Measurements from ENCODE around the gene KIAA2012. TPM values are rescaled to one million over a fixed set of nuclear protein-coding genes. Genes with fewer than 3 reads are reported as not detected.
A peak's percentile ranks its signal among the peaks of the same experiment; 100 is the strongest.

Gene KIAA2012
- total RNA-seq, 1 donor from 2014 or later = 0.11 TPM

DNA sequence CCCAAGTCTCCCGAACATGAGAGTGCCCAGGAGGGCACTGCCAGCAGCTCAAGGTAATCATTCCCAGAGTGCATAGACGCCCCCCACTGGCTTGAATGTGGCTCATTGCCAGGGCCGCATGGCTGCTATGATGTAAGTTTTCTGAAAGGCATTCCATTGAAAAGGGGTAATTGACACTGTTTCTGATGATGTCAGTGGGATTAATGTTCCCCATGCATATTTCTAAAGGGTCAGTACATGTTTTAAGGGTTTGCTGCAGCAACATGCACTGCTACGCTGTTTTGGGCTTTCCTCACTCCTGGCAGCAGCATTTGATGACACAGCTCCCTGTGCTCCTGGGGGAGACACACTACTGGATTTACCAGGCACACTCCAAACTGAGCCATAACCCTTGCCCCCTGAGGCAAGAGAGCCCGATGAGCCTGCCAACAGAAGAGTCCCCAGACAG lies 36.7 kb downstream of the KIAA2012 start:
- H3K36me3 ChIP-seq = no peaks in the 10 kb centered on the region
- TF ChIP-seq, protein P1, sequence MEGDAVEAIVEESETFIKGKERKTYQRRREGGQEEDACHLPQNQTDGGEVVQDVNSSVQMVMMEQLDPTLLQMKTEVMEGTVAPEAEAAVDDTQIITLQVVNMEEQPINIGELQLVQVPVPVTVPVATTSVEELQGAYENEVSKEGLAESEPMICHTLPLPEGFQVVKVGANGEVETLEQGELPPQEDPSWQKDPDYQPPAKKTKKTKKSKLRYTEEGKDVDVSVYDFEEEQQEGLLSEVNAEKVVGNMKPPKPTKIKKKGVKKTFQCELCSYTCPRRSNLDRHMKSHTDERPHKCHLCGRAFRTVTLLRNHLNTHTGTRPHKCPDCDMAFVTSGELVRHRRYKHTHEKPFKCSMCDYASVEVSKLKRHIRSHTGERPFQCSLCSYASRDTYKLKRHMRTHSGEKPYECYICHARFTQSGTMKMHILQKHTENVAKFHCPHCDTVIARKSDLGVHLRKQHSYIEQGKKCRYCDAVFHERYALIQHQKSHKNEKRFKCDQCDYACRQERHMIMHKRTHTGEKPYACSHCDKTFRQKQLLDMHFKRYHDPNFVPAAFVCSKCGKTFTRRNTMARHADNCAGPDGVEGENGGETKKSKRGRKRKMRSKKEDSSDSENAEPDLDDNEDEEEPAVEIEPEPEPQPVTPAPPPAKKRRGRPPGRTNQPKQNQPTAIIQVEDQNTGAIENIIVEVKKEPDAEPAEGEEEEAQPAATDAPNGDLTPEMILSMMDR (IDR thresholded peaks at IDR 0.05) = no peak
- intact Hi-C loops (cut with DNase I) = no loop called here
- H3K9me3 ChIP-seq = no peaks in the 10 kb centered on the region
- H3K27ac ChIP-seq = no peak overlapping the region
- H3K4me3 ChIP-seq = no peak overlapping the region
- no peak for DNase-seq (ENCODE audit: low spot score in 2 of 2)
- no peaks in the 10 kb centered on the region for H3K4me1 ChIP-seq
- H3K27me3 ChIP-seq = no peaks in the 10 kb centered on the region

DNA sequence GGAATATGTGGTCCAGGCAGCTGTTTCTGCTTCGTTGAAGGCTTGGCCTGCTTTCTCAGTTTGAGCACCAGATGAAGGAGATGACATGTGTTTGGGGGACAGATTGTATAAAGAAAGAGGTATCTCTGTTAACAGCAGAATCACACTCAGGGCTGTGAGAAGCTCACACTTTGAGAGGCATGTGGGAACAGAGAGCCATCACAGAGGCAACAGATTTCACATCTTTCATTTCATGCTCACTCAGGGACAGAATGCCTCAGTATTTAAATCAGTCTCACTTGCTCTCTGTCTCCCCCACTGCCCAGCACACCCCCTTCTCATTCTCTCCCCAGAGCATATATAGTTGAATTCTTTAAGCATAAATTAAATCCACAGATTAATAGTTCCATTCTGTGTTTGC lies 37.4 kb downstream of the KIAA2012 start:
- intact Hi-C loops (cut with DNase I) = no loop called here
- no peaks in the 10 kb centered on the region for H3K36me3 ChIP-seq
- H3K4me3 ChIP-seq = no peak overlapping the region
- H3K27me3 ChIP-seq = no peaks in the 10 kb centered on the region
- H3K27ac ChIP-seq = no peak overlapping the region
- TF ChIP-seq, protein P1 (IDR thresholded peaks at IDR 0.05) = no peak
- no peaks in the 10 kb centered on the region for H3K9me3 ChIP-seq
- no peak for DNase-seq (ENCODE audit: low spot score in 2 of 2)
- no peaks in the 10 kb centered on the region for H3K4me1 ChIP-seq

DNA sequence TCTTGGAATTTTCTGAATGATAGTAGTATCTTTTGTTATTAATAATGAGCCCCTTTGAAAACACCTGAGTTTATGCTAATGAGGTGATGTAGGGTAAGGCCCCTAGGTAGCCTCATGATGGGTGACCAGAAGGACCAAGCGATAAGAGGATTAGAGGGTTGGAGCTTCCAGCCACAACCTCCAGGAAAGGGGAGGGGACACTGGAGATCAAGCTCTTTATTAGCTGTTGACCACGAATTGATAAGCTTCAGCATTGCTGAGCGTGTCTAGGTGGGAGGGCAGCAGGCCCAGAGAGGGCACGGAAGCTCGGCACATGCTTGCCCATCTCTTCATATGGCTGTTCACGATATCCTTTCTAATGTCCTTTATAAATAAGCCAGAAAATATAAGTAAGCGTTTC lies 39.0 kb downstream of the KIAA2012 start:
- Histone ChIP-seq H3K9me3 (no peaks in the 10 kb centered on the region), H3K4me3 (no peak overlapping the region), H3K27me3 (no peaks in the 10 kb centered on the region), H3K4me1 (no peaks in the 10 kb centered on the region), H3K27ac (no peak overlapping the region), H3K36me3 (no peaks in the 10 kb centered on the region)
- peak in 1 of 2 donors; percentile 2 for DNase-seq (ENCODE audit: low spot score in 2 of 2)
- TF ChIP-seq, protein P1 (IDR thresholded peaks at IDR 0.05) = no peak
- intact Hi-C loops (cut with DNase I) = no loop called here

DNA sequence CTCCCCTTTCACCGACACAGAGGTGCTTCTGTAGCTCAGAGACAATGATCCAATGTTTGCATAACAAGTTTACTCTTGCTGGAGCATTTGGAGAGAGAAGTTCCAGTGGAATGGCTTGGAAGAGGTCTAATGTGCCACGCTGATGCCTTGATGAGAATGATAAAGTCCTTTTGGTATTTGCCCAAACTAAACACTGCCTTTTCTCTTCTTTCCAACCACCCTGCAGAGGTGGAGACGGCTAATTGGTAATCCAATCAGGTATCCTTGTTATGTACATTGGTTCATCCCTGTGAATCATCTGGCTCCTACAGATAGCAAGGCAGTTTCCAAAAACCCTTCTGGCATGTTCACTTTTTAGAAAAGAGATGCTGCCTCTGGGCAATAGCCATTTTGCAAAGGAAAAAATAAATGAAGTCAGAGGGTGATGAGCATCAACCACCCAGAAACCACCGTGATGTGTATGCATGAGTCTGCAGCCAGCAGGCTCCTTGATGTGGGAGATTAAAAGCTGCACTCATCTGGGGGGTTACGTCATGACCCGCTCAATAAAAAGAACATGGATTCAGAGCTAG lies 40.6 kb downstream of the KIAA2012 start:
- no peaks in the 10 kb centered on the region for H3K27me3 ChIP-seq
- H3K4me3 ChIP-seq = no peak overlapping the region
- DNase-seq (ENCODE audit: low spot score in 2 of 2) = no peak
- TF ChIP-seq, protein P1 (IDR thresholded peaks at IDR 0.05) = no peak
- intact Hi-C loops (cut with DNase I) = no loop called here
- no peaks in the 10 kb centered on the region for H3K4me1 ChIP-seq
- no peaks in the 10 kb centered on the region for H3K9me3 ChIP-seq
- H3K27ac ChIP-seq = no peak overlapping the region
- no peaks in the 10 kb centered on the region for H3K36me3 ChIP-seq

DNA sequence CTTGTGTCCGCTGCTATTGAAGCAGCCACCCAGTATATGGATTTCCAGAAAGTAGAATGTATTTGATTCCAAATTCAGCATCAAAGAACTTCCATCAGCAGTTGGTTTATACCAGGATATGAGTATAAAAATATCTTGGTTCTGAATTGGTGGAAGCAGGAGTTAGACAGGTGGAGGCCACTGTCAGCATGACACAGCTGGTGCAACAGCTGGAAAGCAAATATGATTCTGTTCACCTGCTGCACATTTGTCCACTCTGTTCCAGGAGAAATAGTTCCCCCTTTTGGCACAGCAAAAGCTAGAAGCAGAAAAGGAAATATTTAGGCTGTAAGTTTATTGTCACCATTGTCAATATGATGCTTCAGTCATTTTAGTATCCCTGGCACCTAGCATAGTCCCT lies 41.2 kb downstream of the KIAA2012 start:
- H3K36me3 ChIP-seq = no peaks in the 10 kb centered on the region
- no peak overlapping the region for H3K27ac ChIP-seq
- no peaks in the 10 kb centered on the region for H3K4me1 ChIP-seq
- H3K4me3 ChIP-seq = no peak overlapping the region
- intact Hi-C loops (cut with DNase I) = no loop called here
- no peaks in the 10 kb centered on the region for H3K27me3 ChIP-seq
- TF ChIP-seq, protein P1 (IDR thresholded peaks at IDR 0.05) = no peak
- H3K9me3 ChIP-seq = no peaks in the 10 kb centered on the region
- no peak for DNase-seq (ENCODE audit: low spot score in 2 of 2)

DNA sequence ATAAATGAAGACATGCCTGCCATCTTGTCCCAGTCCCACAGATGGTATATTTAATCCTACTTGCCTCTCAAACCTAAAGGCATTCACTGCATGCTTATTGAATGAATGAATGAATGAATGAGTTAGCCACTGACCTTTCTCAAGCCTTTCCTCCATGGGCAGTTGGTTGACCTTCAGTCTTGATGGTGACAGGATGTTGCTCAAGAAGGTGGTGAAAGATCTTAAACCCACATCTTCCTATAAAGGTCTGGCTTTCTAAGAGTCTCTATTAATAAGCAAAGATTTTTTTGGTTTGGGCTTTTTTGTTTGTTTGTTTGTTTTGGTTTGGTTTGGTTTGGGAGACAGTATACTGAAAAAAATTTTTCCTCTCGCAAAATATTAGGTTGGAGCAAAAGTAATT lies 41.7 kb downstream of the KIAA2012 start:
- H3K27me3 ChIP-seq = no peaks in the 10 kb centered on the region
- DNase-seq (ENCODE audit: low spot score in 2 of 2) = no peak
- TF ChIP-seq, protein P1 (IDR thresholded peaks at IDR 0.05) = no peak
- H3K27ac ChIP-seq = no peak overlapping the region
- no peak overlapping the region for H3K4me3 ChIP-seq
- no peaks in the 10 kb centered on the region for H3K36me3 ChIP-seq
- intact Hi-C loops (cut with DNase I) = no loop called here
- H3K4me1 ChIP-seq = no peaks in the 10 kb centered on the region
- no peaks in the 10 kb centered on the region for H3K9me3 ChIP-seq
